GM11168 (cell line): ENCODE measurements around the gene SLC36A2.
"Not testable (repeated sequence)": the region's sequence is repeated elsewhere in the genome, so short reads cannot be mapped to it uniquely, and the experiment has no call there.

Experiments
- in situ Hi-C: fragments of 300-500 bp; cut with MboI; formaldehyde crosslinking; loops from one replicate; pipeline ENCODE4 v1.12.0; 2022; ENCODE audit warnings: low sequenced_read_pairs; ENCODE audit not compliant: unreplicated experiment

The SLC36A2 gene

DNA sequence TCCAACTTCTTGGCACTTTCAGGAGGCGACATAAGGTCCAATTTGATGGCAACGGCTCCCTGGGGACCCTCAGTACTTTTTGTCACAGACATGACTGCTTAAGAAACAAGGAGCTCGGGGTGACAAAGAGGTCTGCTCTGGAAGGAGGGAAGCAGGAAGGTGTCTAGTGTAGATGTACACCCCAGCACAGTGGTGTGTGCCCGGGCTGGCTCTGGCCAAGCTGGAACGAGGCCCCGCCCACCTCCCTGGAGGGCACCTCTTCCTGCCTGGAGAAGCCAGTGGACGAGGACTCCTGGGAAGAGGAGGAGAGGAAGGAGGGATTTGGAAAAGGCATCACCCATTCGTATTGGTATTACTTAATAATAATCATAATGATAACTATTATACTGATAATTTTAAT, at the start of gene SLC36A2:
Gene SLC36A2 (minus strand): TSS at position 191 of the 400 bp plus-strand sequence. CDS start 99 bp downstream, at position 92.
- in situ Hi-C loops: no loop called here

DNA sequence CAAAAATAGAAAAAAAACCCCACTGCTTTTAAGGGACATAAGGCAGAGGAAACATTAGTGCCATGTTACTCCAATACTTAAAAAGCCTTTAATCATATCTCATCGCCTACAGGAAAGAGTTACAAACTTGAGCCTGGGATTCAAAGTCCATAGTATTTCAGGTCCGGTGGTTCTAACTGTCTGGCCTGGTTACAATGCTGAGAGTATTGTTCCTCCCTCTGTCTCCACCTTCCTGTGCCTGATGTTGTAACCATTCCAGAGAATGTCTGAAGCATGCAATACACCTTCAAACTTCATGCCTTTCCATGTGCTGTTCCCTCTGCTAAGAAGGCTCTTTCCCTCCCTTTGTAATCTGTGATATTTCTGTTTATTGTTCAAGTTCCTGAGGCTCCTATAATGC, 41.6 kb upstream of the SLC36A2 start:
- in situ Hi-C loops: no loop called here

DNA sequence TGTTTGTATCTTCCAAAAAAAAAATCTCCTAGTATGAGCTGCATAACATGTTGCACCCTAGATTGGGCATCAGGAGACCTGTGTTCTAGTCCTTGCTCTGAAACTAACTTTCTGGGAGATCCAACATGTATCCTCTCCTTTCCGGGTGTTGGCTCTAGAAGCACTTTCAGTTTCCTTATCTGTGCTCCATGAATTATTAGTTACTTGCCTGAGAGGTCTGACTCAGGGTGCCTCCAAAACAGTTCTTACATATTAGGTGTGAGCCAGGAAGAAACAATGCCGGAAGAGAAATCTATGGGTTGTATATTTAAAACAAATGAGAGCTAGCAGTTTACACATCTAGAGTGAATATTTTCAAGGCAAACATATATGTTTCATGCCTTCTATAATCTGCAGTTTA, 36.7 kb upstream of the SLC36A2 start:
- in situ Hi-C loops: no loop called here

DNA sequence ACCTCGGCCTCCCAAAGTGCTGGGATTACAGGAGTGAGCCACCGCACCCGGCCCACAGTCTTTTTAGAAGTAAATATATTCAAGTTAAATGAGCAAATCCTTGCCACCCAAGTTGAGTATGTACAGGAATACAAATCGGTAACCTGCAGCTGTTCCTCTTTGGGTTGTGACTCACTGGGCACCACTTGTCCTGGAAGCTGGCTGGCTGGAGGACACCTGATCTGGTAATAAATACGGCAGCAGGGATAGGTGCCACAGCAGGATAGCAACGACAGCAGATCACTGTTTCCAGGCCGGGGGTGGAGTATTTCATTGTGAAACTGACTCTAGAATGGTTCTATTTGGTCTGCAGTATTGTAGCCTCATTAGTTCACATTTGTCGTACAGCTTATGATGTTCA, 35.7 kb upstream of the SLC36A2 start:
- in situ Hi-C loops: no loop called here

DNA sequence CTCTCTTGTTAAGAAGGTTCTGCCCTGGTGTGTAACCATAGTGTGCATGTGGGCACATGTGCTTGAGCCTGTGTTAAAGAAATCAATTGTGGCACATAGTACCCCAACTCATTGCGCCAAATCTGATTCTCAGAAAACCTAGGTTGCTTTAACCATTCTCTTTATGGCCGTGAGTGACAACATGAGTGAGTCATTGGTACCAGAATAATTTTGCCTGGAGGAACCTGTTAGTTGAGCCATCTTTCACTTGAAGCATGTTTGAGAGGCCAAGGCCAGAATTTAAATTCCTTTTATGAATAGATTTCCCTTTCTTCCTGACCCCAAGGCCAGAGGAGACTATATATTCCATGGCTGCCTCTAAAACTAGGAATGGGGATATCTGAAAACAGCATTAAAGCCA, 35.2 kb upstream of the SLC36A2 start:
- in situ Hi-C loops: no loop called here

DNA sequence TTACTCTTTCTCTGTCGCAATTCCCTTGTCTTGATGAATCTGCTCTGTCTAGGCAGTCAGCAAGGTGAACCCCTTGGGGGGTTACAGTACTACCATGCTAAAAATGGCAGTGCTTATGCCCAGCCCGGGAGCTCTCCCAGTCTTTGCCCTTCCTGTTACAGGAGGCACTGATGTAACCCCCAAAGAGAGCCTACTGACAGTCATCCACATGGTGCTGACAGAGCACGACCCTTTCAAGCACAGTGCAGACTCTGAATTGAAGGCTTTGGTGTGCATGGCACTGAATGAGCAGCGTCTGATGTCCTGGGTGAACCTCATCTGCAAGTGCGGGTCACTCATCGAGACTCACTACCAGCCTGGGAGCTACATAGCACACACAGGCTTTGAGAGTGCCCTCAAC, 34.5 kb upstream of the SLC36A2 start:
- in situ Hi-C loops: no loop called here

DNA sequence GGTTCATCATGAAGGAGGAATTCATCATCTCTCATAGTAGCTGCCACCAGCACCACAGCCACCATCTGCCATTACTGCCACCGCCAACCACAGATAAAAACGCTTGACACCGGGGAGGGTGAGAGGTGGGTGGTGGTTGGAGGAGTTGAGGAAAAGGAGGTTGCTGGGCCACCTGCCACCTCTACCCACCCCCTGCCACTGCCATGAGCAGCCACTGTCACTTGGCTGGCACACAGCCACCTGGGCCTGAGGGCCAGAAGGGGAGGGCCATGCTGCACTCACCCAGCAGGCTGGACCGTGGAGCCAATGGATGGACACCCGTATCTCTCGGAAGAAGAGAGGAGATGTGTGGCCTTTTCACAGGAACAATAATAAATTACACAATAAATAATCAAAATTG, 31.3 kb upstream of the SLC36A2 start:
- in situ Hi-C loops: no loop called here

DNA sequence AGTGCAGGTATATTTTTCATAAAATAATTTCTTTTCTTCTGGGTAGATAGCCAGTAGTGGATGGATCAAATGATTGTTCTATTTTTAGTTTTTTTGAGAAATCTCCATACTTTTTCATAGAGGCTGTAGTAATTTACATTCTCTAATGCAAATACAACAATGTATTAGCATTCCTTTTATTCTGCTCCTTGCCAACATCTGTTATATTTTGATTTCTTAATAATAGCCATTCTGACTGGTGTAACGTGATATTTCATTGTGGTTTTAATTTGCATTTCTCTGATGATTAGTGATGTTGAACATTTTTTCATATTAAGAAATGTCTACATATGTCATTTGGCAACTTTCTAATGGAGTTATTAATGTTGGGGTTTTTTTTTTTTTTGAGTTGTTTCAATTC, 27.2 kb upstream of the SLC36A2 start:
- in situ Hi-C loops: no loop called here

DNA sequence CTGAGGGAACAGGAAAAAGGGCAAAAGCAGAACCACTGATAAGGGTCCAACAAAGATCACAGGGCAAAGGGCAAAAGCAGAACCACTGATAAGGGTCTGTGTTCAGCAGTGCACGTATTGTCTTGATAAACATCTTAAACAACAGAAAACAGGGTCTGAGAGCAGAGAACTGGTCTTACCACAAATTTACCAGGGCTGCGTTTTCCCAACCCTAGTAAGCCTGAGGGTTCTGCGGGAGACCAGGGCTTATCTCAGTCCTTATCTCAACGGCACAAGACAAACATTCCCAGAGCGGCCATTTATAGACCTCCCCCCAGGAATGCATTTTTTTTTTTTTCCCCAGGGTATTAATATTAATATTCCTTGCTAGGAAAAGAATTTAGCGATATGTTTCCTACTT, 19.7 kb upstream of the SLC36A2 start:
- in situ Hi-C loops: not testable (repeated sequence)

DNA sequence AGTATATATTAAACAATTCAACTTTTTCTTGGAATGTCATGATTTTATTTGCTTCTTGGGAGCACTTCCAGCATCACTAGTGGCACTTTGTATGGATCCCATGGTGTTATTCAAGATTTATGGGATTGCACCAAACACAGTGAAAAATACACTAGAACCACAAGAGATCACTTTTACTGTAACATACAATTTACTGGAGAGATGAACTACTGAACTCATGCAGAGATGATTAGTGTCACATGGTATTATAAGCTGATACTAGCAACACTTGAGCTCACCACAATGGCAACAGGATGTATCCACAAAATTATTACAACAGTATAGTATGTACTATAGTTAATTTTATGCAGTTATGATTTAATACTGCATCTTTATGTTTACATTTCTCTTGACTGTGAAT, 16.3 kb upstream of the SLC36A2 start:
- in situ Hi-C loops: no loop called here

DNA sequence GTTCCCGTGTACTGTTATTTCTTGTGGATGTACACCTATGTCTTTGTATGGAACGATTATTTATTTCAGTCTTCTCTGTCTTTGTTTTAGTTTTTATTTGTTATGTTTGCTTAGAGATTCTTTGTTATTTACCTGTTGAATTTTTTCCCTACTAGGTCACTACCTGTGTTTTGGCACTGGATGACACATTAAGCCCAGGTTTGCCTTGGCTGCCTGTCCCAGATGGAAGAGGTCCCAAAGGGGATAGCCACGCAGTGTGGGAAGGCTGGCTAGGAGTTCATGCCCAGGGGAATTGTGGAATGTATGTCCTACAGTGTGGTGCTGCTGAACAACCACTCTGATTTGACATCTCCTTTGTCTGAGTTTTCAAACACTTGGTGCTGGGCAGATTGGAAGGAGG, 15.6 kb upstream of the SLC36A2 start:
- in situ Hi-C loops: no loop called here

DNA sequence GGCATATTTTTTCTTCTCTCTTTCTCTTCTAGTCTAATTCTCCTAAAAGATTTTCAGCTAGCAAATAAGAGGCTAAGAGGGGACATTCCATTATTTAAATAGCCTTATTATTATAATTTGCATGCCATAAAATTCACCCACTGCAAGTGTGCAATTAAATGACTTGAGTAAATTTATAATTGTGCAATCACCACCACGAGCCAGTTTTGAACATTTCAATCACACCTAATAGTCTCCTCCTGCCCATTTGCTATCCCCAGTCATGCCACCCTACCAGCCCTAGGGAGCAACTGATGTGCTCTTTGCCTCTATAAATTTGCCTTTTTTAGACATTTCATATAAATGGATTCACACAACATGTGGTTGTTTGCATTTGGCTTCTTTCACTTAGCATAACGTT, 12.0 kb upstream of the SLC36A2 start:
- in situ Hi-C loops: no loop called here

DNA sequence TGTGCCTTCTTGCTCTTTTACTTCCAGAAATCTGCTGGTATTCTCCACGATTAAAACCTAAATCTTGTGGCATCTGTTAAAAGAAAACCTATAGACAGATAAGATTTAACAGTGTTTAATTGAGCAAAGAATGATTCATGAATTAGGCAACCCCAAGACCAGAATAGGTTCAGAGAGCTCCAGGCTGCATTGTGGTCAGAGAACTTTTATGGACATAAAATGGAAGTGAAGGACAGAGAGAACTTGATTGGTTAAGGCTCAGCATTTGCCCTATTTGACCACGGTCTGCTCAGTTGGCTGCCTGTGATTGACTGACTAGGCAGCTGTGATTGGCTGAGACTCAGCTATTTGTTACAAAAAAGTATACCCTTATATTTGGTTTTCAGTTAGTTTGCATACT, 10.4 kb upstream of the SLC36A2 start:
- in situ Hi-C loops: no loop called here

DNA sequence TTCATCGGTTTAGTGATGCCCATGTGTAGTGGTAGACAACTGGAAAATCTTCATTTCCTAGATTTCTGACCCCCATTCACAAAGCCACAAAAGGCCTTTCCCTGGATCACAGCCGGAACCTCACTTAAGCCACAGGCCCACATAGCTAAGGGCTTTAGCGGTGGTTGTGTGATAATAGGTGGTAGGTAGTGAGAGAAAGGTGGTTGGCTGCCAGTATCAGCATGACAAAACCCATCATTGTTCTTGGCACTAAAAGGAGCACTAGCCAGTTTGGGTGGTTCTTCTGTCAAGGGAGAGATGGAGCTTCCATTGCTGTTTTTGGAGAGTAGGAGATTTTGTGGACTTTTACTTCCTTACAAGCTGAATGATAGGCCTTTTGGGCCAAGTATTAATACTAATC, 9.7 kb upstream of the SLC36A2 start:
- in situ Hi-C loops: no loop called here

DNA sequence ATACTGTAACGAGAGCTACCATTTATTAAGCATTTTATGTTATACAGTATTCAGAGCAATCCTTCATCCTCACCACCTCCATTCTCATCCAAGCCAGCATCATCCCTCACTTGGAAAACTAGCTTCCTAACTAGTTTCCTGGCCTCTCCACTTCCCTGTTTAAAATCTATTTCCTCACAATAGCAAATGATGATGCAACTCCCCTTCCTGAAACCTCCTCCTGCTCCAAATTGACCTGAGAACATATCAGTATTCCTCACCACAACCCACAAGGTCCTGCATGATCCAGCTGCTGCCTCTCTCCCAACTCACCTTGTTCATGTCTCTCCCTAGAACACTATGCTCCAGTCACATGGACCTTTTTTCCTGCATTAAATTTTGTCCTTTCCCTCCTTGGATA, 4.3 kb upstream of the SLC36A2 start:
- in situ Hi-C loops: no loop called here

DNA sequence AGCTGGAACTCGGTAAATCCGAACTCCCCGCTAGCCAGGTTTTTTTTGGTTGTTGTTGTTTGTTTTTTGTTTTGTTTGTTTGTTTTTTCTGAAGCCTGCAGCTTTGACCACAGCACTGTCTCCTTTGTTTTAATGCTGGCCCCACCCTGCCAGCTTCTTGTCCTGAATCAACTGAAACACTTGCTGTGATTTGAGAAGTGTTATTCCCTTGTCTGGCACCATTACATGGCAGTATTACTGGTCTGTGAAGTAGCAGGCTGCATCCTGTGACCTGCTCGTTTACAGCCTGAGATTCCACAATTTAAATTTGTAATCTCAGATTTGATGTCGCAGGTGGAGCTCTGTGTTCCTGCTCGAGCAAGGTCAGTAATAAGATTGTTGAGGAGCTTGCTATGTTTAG, 1.4 kb upstream of the SLC36A2 start:
- in situ Hi-C loops: no loop called here

DNA sequence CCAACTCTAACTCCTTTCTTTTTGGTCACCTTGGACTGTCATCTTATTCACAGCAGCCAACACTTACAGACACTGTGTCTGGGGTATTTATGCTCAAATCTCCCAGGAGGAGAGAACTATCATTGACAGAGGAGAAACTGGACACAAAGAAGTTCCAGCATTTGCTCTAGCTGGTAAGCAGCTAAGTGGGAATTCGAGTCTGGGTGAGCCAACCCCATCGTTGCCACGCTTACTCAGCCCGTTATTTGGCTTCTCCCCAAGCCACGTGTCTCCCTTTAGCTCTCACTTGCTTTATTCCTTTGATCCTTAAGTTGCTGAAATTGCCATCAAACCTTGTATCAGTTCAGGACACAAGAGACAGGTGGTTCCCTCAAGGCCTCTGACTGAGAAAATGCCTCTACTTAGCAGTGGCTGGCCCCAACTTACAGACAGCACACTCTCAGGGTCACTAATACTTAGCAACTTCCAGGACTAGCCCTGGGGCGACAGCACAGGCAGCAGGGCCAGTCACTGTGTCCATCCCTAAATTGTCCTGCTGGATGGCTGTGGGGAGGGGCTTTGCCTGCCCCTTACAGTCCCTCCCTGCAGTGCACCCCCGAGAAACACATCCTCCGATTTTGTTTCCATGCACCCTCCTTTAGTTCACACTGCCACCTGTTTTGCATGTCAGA, 1.4 kb downstream of the SLC36A2 start:
- in situ Hi-C loops: no loop called here

DNA sequence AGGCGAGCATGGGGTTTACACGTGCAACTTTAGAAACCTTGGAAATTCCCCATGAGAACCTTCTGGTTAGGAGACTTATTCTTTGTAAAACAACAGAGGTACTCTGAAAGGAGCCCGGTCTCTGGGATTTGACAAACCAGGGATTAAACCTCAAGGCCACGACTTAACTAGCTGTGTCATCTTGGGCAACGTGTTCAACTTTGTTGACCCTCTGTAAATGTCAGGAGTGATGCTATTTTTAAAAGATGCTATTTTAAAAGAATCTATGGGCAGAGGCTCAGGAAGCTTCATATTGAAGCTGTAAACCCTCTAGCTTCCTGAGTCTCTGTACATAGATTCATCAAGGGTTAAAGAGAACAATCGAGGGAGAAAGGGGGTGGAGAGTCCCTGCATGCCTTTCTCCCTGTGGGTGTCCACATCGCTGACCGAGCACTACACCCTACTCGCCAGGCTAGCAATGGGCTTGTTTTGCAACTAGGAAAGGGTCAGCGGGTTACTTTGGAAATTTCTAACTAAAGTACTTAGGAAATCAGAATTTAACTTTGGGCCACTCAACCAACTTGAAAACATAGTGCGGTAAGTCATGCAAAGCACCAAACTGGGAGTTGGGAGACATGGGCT, 2.1 kb downstream of the SLC36A2 start:
- in situ Hi-C loops: no loop called here

DNA sequence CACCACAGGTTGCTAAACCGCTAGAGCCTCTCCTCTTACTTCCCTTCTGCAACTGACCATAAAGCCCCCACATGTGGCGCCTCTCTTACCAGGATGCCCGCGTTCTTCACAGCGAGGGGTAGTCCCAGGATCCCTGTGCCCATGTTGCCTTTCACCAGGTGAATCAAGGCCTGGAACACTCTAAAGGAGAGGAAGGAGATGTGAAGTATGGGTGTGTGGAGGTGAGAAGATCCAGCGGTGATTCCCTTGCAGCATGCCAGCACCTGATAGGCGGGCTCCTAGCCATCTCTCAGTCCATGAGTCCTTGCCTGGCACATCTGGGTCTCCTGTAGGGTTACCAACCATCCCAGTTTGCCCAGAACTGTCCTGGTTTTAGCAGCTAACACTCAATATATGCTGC, 3.3 kb downstream of the SLC36A2 start:
- in situ Hi-C loops: no loop called here

DNA sequence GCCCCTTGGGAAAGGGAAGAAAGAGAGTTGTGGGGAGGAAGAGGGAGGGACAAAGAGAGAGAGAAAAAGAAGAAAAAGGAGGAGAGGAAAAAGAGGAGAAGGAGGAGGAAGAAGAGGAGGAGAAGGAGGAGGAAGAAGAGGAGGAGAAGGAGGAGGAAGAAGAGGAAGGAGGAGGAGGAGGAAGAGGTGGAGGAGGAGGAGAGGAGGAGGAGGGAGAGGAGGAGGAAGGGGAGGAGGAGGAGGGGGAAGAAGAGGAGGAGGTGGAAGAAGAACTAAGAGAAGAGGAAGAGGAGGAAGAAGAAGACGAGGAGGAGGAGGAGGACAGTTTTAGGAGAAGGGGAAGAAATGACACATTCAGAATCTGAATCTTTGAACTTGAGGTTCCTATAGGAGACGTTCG, 7.4 kb downstream of the SLC36A2 start:
- in situ Hi-C loops: no loop called here

DNA sequence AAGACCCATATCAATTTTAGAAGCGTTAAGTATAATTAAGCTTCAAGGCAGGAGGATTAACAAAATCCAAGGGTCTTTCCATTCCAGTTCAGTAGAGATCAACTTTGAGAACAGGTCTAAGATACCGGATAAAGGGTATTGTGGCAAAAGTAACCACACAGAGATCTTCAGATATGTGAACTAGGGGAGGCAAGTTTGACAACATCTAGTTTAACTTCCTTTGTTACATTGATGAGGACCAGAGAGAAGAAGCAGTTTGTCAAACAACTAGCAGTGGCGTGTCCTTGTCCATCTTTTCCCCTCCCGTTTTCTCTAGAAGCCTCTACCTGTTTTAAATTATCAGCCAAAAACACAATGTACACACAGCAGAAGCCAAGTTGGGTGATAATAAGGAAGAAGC, 8.6 kb downstream of the SLC36A2 start:
- in situ Hi-C loops: no loop called here

DNA sequence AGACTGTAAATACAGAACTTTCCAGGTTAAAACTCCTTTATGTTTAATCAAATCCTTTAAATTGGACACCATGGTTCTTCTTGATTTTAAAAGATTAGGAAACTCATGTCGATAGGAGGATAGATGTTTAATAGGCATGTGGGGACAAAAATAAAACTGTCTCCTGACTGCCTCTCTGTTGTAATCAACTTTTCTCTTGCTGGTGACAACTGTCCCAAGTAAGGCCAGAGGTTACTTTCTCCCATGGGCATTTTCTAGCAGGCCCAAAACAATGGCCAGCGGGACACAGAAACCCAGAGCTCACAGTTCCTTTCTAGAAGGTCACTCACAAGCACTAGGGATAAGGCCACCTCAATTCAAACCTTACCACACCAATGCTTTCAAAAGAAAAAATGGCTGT, 14.5 kb downstream of the SLC36A2 start:
- in situ Hi-C loops: no loop called here
